ENCODE results near the gene TRIP10. TPM values are rescaled to one million over a fixed set of nuclear protein-coding genes. Genes with fewer than 3 reads are reported as not detected.

TRIP10 gene
- total and polyA plus RNA-seq, 10 of the 15 experiments (the other 5 are each of a cell fraction or from before 2014, with no cell fraction given) = 0.79 to 54.5 (median 32.5) TPM

- peak; percentile 59 for TF ChIP-seq RELB (IDR thresholded peaks at IDR 0.05; ENCODE audit: low read depth)
- TF ChIP-seq, protein P1, sequence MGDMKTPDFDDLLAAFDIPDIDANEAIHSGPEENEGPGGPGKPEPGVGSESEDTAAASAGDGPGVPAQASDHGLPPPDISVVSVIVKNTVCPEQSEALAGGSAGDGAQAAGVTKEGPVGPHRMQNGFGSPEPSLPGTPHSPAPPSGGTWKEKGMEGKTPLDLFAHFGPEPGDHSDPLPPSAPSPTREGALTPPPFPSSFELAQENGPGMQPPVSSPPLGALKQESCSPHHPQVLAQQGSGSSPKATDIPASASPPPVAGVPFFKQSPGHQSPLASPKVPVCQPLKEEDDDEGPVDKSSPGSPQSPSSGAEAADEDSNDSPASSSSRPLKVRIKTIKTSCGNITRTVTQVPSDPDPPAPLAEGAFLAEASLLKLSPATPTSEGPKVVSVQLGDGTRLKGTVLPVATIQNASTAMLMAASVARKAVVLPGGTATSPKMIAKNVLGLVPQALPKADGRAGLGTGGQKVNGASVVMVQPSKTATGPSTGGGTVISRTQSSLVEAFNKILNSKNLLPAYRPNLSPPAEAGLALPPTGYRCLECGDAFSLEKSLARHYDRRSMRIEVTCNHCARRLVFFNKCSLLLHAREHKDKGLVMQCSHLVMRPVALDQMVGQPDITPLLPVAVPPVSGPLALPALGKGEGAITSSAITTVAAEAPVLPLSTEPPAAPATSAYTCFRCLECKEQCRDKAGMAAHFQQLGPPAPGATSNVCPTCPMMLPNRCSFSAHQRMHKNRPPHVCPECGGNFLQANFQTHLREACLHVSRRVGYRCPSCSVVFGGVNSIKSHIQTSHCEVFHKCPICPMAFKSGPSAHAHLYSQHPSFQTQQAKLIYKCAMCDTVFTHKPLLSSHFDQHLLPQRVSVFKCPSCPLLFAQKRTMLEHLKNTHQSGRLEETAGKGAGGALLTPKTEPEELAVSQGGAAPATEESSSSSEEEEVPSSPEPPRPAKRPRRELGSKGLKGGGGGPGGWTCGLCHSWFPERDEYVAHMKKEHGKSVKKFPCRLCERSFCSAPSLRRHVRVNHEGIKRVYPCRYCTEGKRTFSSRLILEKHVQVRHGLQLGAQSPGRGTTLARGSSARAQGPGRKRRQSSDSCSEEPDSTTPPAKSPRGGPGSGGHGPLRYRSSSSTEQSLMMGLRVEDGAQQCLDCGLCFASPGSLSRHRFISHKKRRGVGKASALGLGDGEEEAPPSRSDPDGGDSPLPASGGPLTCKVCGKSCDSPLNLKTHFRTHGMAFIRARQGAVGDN (IDR thresholded peaks at IDR 0.05) = no peak
- no peak for TF ChIP-seq ATF2 (IDR thresholded peaks at IDR 0.05; ENCODE audit: low read length)
- no peak for TF ChIP-seq KLF5 (IDR thresholded peaks at IDR 0.05; ENCODE audit: partially characterized antibody)
- TF ChIP-seq BHLHE40 (IDR thresholded peaks at IDR 0.05; ENCODE audit: borderline replicate concordance in 1 of 2, low read depth in 2 of 2, low read length in 1 of 2) = peak in 1 of 2 experiments; percentile 38; a peak in 1 of 4 replicates
- no peak for TF ChIP-seq CHD2 (IDR thresholded peaks at IDR 0.05; ENCODE audit: borderline replicate concordance, low read depth, low read length)
- peak; percentile 70; the same call in 1 of the 2 replicates for TF ChIP-seq POLR2A (IDR thresholded peaks at IDR 0.05; ENCODE audit: low read depth, low read length)
- no peak for TF ChIP-seq ZNF24 (IDR thresholded peaks at IDR 0.05)
- TF ChIP-seq ZSCAN29 (IDR thresholded peaks at IDR 0.05) = no peak
- TF ChIP-seq, protein P2, sequence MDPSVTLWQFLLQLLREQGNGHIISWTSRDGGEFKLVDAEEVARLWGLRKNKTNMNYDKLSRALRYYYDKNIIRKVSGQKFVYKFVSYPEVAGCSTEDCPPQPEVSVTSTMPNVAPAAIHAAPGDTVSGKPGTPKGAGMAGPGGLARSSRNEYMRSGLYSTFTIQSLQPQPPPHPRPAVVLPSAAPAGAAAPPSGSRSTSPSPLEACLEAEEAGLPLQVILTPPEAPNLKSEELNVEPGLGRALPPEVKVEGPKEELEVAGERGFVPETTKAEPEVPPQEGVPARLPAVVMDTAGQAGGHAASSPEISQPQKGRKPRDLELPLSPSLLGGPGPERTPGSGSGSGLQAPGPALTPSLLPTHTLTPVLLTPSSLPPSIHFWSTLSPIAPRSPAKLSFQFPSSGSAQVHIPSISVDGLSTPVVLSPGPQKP (IDR thresholded peaks at IDR 0.05; ENCODE audit: low read depth, low read length) = no peak
- TF ChIP-seq, protein P3, sequence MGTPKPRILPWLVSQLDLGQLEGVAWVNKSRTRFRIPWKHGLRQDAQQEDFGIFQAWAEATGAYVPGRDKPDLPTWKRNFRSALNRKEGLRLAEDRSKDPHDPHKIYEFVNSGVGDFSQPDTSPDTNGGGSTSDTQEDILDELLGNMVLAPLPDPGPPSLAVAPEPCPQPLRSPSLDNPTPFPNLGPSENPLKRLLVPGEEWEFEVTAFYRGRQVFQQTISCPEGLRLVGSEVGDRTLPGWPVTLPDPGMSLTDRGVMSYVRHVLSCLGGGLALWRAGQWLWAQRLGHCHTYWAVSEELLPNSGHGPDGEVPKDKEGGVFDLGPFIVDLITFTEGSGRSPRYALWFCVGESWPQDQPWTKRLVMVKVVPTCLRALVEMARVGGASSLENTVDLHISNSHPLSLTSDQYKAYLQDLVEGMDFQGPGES (IDR thresholded peaks at IDR 0.05) = no peak
- no peak for TF ChIP-seq NR2C1 (IDR thresholded peaks at IDR 0.05)
- TF ChIP-seq ZNF207 (IDR thresholded peaks at IDR 0.05; ENCODE audit: borderline replicate concordance) = peak; percentile 73; the same call in 1 of the 2 replicates
- peak; percentile 71; the same call in 1 of the 2 replicates for TF ChIP-seq NBN (IDR thresholded peaks at IDR 0.05)
- TF ChIP-seq MEF2B (IDR thresholded peaks at IDR 0.05; ENCODE audit: partially characterized antibody, poor library complexity, severe bottlenecking) = peak; percentile 84
- no peak for TF ChIP-seq SREBF2 (IDR thresholded peaks at IDR 0.05; ENCODE audit: low read length)
- TF ChIP-seq DPF2 (IDR thresholded peaks at IDR 0.05) = peak; percentile 8; the same call in 1 of the 2 replicates
- TF ChIP-seq SMARCA5 (IDR thresholded peaks at IDR 0.05) = no peak; the same call in 1 of the 2 replicates
- no peak for TF ChIP-seq EZH2 (IDR thresholded peaks at IDR 0.05; ENCODE audit: borderline replicate concordance, control insufficient read depth, low read depth, low read length)
- no peak for TF ChIP-seq MEF2A (IDR thresholded peaks at IDR 0.05; ENCODE audit: insufficient read depth, low read depth, low read length)
- TF ChIP-seq BACH1 (IDR thresholded peaks at IDR 0.05; ENCODE audit: borderline replicate concordance) = peak; percentile 29; the same call in 1 of the 2 replicates
Measured at GRCh38 chr19:6767357-6768235, 28.1 kb downstream of the TRIP10 start, which contains the start of gene SH2D3A (continued).

All from GM12878 (cell line).